HG02885 (cell line): Measurements from ENCODE around the gene GID8.

ENCODE experiments used
- ATAC-seq: cut with Tn5 transposase; IDR thresholded peaks from one replicate; pipeline ENCODE4 v1.9.1; 2021; ENCODE audit warnings: mild to moderate bottlenecking; ENCODE audit not compliant: unreplicated experiment, poor library complexity

Gene GID8

DNA sequence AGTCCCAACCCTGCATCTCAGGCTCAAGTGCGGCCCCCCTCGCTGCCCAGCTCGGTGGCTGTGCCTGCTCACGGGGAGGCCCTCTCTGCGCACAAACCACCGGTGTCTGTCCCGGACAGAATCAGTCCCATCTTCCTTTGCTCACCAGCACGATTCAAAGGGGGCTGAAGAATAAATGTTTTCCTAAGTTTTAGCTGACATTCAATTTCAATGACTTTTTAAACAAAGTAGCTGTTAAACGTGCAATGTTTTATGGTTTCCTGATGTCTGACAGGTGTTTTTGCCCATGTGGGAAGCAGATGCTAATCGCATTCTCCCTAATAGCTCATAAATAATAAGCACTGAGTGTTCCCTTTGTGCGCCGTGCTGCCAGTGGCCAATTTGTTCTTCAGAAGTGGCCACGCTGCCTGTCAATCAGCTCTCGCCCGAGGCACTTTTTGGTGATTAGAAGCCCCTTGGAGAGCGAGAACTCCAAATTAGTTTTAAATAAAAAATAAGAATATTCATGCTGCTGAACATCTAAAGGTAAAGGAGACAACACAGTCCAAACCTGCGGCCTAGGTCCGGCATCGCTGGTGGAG is 42.5 kb downstream of the GID8 start:
- no peak for ATAC-seq

DNA sequence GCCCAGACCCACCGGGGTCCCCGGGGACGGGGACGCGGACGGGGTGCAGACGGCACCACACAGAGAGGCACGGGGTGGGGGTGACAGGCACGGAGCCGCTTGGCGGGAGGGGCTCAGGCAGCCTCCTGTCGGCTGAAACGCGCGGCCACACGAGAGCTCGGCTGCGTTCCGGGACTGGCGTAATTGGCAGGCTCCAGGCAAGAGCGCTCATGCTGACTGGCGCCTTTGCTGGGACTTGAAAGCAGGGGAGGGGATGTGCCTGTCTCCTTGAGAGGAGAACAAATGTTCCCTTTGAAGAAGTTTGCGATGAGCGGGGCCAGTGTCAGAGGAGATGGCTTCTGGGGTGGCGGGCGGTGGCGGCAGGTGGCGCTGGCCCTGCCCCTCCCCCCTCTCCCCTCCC is 43.0 kb downstream of the GID8 start:
- ATAC-seq, result no peak

DNA sequence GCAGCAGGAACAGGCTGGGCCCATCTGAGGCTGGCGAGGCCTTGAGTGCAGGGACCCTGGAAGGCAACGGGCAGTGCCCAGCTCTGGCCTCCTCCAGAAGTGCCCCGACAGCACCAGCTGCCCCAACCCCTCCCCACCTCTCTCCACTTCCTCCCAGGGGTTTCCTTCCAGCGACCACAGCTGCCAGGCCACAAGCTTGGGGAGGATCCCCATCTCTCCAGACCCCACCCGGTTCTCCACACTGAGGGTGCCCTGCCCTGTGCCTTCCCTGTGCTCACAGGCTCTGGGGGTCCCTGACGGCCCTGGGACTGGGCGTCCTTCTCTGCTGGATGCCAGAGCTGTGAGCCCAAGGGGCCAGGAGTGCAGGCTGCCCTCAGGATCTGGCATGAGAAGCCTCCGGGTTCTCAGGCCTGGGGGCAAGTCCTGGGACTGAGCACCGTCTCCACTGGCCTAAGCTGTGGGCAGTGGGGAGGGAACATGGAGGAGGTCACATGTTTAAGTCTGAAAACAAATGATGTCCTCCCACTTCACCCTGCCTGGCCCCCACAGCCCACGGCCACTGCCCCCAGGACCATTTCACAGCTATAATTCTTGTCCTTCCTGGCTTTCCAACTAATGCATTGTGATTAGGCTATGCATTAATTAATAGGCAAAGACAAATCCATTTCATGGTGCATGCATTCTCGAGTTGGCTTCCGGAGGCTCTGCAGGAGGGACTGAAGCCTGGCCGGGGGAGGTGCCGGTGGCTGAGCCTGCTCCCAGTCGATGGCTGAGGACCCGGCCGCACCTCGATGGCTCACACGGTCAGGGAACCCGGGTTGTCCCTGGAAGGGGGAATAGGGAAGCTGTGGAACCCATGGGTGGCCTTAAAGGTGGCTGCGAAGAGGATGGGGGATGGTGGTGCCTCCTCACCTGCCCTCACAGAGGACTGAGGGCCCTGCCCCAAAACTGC is 44.5 kb downstream of the GID8 start:
- ATAC-seq, result no peak

DNA sequence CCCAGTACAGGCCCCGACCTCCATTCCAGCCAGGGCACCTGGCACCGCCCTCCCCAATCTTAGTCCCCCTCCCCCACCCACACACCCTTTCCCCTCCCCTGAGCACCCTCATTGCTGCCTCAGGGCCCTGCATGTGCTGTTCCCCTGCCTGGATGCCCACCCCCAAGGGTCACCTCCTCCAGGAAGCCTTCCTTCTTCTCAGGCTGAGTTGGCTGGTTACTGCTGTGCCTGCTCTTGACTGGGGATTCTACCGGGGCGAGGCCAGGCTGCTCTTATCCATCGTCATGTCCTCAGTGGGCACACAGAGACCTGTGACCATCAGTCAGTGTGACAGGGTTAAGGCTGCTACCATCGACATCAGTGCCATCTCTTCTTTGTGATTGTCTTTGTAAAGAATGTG is 45.3 kb downstream of the GID8 start:
- ATAC-seq, result no peak

DNA sequence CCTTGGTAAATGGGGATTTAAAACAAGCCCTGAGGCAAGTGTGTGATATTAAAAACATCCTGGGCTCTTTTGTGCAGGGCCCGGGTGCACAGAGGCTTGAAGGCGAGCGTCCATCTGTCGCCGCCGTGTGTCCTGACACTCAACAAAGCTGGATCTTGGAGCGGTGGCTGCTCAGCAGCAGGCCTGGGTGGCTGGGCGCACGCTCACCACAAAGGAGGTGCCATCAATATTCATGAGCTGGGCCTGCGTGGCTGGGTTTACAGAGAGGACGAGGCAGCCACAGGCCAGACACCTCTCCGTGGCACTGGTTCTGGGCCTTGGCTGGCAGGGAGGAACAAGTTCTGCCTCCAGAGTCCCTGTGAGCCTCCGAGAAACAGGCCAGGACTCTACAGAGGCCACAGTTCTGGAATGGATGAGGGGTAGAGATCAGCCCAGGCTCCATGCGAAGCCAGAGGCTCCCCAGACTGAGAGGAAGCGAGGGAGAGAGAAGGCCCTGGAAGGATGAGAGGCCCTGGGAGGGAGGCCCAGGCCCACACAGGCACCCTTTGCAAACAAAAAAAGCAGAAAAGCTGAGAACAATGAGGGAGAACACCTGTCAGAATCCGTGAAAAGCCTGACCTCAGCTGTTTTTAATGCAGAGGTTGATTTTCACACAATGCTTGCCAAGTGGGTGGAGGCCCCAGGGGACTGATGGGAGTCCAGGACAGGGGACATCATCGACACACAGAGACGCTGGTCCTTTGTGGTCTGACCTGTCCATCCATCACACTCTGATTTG is 46.9 kb downstream of the GID8 start:
- no peak for ATAC-seq

DNA sequence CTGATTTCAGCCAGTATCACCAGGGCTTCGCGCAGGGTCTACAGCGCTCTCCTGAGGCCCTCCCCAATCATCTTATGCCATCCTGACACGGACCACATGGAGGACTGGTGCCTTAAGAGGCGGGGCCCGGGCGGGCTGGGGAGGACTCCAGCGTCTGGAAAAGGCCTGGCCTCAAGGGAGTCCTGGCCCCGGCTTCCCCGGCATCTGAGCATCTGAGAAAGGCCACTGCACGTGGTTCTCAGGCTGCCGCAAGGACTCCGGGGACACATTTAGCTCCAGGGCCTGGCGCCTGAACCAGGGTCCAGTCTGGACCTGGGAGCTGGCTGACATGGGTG is 47.5 kb downstream of the GID8 start:
- ATAC-seq, result no peak

DNA sequence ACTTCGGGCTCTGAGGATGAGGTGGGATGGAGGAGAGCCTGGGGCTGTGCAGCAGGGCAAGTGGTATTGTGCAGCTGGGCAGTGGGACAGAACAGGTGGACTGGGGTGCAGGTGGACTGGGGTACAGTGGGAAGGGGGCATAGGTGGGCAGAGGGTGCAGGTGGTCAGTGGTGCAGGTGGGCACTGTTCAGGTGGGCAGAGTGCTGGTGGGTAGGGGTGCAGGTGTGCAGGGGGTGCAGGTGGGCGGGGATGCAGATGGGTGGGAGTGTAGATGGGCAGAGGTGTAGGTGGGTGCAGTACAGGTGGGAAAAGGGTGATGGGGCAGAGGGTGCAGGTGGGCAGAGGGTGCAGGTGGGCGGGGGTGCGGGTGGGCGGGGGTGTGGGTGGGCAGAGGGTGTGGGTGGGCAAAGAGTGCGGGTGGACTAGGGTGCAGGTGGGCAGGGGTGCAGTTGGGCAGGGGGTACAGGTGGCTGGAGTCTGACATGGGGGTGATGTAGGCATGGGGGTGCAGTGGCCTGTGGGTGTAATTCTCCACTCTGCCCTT is 48.4 kb downstream of the GID8 start:
- no peak for ATAC-seq

DNA sequence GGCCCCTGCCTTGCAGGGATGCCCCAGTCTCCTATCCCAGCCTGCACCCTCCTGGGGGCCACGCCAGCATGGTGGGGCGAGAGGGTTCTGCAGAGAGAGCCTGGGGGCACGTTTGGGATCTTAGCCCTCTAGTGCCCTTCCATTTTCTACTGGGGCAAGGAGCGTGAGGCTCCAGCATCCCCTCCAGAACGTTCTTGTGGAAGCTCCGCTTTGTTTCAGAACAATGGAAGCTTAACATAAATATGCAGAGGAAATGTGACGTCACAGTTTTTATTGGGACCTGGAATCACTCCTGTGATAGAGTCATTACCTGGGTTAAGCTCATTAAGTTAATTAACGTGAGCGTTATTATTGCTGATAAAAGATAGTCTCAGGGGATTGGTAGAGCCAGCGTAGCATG is 49.2 kb downstream of the GID8 start:
- no peak for ATAC-seq

DNA sequence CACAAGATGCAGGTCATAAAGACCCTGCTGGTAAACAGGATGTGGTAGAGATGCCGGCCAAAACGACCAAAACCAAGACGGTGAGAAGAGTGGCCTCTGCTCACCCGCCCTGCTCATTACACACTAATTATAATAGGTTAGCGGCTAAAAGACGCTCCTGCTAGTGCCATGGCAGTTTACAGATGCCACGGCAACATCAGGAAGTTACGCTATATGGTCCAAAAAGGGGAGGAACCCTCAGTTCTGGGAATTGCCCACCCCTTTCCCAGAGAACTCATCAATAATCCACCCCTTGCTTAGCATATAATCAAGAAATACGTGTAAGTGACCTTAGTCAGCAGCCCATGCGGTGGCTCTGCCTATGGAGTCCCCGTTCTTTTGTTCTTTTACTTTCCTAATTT is 51.3 kb downstream of the GID8 start:
- no peak for ATAC-seq

DNA sequence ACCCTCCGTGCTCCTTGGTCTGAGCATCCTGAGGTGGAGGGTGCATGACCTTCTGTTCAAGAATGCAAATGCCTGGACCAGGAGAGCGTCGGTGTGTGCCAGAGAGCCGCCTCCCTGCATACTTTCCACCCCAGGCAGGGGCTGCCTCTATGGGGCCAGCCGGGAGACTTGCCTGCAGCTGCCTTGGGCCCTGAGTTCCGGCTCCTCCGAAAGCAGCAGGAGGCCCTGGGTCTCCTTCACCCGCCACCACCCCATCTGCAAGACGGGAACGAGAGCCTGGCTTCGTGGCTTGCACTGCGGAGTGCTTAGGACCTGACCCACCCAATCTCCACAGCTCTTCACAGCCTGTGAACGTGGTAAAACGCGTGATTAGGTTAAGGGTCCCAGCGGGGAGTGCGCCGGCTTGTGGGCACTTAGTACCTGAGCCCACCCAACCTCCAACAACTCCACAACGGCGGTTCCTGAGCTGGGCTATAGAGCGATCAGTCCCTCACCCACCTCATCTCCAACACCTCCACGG is 52.4 kb downstream of the GID8 start:
- no peak for ATAC-seq

DNA sequence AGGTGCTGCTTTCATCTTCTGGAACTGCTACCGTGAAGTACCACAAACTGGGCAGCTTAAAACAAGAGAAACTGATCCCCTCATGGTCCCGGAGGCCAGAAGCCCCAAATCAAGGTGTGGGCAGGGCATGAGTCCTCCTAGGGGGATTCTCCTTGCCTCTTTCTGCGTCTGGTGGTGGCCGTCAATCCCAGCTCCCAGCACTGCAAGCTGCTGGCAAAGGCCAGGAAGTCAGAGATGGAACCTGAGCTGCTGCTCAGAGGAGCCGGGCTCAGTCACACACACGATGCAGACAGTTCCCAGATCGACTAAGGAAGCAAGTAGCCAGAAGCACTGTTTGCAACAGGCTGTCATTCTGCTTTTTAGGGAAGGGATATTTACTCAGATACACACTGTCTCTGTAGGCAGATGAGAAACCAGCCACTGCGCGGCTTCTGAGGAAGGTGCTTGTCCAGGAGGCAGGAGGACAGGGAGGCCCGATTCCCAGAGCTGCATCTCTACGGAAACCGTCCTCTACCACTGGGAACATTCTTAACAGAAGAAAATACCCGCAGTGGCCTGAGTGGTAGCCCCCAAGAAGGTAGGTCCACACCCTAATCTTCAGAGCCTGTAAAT is 53.4 kb downstream of the GID8 start:
- ATAC-seq, result no peak

DNA sequence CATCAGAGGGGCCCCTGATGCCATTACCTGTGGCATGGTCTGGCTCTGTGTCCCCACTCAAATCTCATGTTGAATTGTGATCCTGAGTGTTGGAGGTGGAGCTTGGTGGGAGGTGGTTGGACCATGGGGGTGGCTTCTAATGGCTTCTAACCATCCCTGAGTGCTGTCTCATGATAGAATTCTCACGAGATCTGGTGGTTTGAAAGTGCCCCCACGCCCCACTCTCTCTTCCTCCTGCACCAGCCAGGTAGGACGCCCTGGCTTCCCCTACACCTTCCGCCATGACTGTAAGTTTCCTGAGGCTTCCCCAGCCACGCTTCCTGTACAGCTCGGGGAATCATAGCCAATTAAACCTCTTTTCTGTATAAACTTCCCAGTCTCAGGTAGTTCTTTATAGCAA is 53.9 kb downstream of the GID8 start:
- ATAC-seq, result no peak

DNA sequence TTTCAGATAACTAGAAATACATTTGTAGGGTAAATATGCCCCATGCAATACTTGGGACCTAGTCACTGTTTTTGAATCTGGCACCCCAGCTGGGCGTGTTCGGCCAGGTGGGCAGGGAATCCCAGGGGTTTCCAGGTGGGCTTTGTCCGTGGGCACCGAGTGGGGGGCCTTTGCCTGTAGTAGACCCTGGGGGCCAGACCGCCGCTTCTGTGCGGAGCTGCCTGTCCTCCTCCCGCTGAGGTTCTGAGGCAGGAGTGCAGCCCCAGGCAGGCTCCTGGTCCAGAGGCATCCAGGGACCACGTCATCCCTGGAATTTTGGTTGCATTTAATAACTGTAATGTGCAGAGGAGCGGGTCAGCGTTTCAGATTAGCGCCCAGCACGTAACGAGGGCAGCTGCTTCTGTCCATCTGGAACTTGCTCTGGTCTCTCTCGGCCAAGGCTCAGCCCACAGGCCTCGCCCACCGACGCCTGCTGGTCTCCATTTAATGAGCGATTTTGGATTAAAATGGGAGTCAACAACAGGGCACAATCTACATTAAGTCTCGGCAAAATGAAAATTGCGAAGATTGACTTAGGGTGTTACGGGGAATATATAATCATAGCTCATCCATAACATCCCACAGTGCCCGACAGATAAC is 56.0 kb downstream of the GID8 start:
- no peak for ATAC-seq

DNA sequence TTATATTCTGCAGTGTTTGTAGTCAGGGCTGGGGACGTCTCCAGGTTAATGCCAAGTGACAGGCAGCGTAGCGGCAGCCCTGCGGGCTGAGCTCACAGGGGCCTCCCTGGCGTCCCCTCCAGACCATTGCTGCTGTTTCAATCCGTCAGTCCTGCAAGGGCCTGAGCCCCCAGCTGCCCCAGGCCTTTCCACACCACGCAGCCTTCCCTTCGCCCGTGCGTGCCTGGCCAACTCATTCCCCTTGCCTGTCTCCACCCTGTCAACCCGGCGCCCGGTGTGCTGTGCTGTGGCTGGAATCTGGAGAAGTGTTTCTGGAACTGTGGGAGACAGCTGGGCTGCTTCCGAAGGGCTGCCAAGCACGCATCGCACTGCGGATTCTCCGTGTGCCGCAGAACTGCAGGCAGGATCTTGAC is 56.9 kb downstream of the GID8 start:
- ATAC-seq, result no peak

DNA sequence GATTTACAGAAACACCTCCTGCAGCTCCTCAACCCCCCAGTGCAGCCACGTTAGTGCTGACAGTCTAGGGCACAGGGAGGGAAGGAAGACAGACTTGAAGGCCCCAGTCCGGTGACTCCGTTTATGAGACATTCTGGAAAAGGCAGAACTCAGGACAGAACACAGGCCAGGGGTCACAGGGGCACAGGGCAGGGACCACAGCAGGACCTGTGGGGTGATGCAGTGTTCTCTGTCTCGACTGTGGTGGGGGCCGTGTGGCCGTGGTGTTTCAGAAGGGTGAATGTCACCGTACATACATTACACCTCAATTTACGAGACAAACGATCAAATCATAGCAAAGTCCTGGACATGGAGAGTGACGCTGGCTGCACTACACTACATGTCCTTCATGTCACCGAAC is 57.5 kb downstream of the GID8 start:
- ATAC-seq, result no peak

DNA sequence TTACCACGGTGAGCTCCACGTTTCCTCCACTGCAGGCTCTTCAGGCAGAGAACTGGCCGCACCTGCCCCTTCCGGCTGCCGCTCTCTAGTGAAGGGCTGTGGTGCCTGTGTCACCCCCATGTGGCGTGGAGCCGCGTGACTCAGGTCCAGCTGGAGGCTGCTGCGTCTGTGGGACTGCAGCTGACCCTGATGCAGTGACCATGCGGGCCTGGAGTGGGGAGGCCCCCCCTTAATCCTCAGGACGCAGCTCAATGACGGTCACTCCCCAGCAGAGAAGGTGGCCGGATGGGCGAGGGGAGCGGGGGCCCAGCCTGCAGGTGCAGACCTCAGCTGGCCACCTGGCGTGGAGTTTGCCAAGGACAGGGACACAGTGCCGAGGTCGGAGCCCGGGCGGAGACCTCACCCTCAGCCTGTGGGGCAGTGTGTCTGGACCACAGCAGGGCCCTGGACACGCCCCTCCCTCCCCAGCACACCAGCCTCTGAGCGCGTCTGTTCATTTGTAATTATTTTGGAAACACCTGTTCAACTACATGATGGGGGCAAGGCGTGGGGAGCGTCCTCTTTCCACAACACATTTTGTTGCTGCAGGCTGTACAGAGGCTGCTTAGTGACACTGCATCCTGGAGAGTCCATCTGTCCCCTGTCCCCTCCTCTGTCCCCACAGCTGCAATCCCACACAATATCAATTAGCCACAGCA is 58.1 kb downstream of the GID8 start:
- no peak for ATAC-seq

DNA sequence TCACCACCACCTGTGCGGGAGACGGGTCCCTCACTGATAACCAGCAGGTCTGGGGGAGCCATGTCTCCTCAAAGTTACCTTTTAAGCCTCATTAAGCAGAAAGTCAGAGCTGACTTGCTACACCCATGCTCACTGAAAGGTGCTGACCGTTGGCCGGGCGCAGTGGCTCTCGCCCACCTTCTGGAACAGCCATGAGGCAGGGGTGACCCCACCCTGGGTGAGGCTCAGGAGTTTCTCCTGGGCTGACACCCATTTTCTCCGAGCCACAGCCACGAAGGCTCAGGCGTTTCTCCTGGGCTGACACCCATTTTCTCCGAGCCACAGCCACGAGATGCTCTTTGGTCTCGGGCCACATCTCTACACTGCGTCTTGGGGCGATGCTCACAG is 58.6 kb downstream of the GID8 start:
- ATAC-seq, result no peak

DNA sequence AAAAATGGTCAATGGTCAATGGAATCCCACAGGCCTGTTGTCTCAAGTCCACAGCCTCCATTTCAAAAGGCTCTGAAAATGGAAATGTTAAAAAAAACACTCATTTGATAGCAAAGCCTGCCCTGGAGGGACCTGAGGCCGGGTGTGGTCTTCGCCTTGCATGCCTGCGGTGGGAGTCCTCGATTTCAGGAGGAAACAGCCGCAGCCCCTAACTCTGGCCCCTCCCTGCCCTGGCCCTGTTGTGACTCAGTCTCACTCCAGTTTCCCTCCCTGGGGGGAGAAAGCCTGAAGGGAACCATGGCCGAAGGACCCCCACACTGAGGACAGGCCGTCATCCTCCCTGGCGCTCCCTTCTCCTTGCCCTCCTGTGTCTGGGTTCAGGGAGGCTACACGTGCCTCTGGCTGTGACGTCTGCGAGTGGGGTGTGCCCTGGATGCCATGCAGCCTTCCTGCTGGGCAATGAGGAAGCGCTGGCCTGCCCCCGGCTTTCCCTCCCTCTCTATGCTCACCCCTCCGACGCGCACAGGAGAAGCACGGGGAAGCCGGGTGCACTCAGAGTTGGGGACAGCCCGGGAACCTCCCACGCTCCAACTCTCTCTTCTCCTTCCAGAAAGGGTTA is 59.6 kb downstream of the GID8 start:
- no peak for ATAC-seq
